GM21576 (cell line): ENCODE results near the gene EDA.

Source experiments
- ATAC-seq: cut with Tn5 transposase; IDR thresholded peaks from one replicate; pipeline ENCODE4 v1.9.1; 2021; ENCODE audit warnings: mild to moderate bottlenecking, moderate library complexity; ENCODE audit not compliant: unreplicated experiment

The EDA gene

GRCh38 chrX:70022616-70023015 is 406.7 kb downstream of the EDA start:
- no peak for ATAC-seq

DNA sequence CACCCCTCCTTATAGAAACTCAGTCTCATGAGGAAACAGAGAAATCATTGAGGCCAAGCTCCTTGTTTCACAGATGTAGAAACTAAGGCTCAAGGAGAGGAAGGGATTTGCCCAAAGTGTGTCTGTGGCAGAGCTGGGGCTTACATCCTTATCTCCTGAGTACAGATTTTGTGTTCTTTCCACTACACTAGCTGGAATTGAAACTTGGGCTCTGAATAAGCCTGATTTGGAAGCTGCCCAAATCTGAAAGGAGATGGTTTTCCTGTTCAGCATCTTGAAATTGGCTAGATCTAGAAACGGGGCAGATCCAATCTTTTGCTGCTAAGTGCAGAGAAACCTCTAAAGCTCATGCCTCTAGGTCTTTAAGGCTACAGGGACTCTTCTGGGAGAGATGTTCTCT is 409.6 kb downstream of the EDA start:
- no peak for ATAC-seq

DNA sequence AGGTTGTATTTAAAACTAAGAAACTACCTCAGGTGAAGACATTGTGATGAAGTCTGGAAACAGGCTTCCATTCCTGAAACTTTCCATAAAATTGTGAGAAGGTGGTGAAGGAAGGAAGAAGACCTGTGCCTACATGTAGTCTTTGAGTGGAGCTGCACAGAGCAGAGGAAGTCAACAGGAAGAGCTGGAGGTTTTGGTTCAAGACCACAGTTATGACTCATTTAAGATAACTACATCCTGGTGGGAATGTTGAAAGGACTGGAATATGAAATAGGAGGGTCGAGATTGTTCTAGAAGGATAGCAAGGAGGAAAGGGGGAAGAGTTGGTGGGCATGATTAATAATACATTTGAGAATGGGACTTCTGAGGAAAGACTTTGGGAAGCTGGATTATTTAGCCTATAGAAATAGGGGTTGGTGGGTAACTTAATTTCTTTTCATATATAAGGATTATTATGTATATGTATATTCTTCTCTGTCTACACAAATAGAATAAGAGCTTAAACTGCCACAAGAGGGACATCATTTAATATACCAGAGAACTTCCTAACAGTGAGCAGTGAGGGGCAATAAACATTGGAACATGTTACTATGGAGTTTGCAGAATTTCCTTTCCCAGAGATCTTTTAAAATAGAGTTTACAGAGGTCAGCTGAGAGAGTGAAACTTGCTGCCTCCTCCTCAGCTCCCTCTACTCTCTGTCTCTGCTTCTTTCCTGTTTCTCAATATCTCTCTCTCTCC is 410.4 kb downstream of the EDA start:
- no peak for ATAC-seq

- ATAC-seq: no peak
Measured at GRCh38 chrX:70026851-70027200, 410.9 kb downstream of the EDA start.

GRCh38 chrX:70029863-70030262 is 413.9 kb downstream of the EDA start:
- ATAC-seq: no peak

- ATAC-seq: peak; percentile 73
Measured at GRCh38 chrX:70030301-70030767, 414.4 kb downstream of the EDA start.

GRCh38 chrX:70032792-70033191 is 416.9 kb downstream of the EDA start:
- no peak for ATAC-seq

DNA sequence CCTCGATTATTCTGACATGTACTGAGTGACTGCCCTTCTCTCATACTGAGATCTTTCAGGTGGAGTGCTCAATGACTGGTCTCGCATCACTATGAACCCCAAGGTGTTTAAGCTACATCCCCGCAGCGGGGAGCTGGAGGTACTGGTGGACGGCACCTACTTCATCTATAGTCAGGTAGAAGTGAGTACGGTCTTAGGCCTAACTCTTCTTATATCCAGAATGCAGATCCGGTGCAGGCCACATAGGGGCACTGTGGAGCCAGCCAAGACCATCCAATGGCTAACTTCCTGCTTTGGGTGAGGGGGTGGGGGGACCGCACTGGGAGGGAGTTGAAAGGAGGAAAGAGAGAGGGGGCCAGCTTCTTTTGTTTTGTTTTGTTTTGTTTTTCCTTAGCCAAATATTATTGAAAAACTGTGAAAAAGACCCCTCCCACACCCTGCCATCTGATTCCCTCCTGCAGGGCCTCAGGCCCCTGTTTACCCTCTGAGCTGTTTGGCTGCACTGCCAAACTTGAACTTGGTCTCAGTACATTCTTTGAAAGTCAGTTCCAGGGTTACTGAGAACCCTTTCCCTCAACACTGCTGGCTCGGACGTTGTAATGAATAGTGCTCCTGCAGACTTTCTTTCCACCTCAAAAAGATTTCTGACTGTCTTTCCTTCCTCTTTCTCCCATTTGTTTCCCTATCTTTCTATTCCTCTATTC is 417.6 kb downstream of the EDA start:
- ATAC-seq: no peak

DNA sequence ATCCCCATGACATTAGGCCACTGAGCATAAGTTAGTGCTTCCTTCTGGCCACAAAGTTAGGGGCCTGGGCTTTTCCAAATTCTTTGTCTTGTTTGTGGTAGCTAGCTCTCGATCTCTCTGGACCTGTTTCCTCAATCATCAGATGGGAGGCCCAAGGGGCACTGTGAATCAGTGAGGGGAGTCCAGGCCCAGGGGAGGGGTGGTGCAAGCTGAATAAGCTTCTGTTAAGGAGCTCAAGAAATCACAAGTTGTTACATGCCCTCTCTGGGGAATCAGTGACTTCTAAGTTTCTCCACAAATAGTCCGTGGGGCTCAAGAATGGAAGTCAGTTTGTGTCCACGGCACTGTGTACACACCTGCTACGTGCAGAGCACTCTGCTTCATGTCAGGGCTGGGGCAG is 418.7 kb downstream of the EDA start:
- no peak for ATAC-seq

DNA sequence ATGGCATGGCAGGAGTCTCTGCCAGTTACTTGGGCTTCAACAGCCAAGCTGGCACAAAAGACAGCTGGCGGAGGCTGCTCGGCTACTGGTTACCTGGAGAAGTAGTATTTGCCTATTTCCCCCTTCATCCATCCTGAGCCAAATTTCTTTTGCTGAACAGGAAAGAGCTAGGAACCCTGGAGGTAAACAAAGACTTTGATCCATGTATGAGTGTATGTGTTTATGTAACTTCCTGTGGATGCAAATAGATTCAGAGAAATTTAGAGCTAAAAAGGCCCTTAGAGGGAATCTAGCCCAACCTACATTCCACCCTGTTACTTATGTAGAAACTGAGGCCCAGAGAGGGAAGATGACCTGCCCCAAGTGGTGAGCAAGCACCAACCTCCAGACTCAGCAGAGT is 422.6 kb downstream of the EDA start:
- ATAC-seq: no peak

GRCh38 chrX:70038951-70039350 is 423.0 kb downstream of the EDA start:
- no peak for ATAC-seq

DNA sequence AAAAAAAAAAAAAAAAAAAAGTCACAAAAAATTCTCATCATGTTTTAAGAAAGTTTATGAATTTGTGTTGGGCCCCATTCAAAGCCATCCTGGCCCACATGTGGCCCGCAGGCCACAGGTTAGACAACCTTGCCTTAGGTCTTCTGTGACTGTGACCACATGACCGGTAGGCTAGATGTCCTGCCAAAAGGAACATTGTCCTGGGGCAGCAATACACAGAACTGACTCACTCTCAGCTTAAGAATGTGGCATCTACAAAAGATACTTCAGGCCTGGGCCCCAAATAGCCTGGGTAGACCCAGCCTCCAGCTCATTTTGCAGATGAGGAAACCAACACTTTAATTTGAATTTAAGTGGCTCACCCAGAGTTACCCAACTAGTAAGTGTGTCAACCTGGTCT is 423.8 kb downstream of the EDA start:
- ATAC-seq: no peak

DNA sequence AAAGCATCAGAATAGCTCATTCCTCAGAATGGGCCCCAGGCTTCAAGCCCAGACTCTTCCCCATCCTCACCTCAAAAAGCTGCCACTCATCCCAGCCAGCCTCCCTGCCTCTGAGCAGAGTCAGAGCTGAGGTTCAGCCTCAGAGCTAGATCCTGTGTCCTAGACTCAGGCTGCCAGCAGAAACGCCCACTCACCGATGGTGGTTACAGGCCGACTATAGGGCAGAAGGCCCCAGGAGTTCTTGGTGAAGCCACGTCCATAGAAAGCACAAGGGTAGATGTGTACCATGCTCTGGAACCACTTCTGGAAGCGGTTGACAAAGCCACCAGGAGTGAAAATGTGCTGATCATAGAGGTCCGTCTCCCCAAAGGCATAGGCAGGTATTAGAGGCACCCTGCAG is 426.1 kb downstream of the EDA start:
- no peak for ATAC-seq

GRCh38 chrX:70042399-70043371 is 426.8 kb downstream of the EDA start:
- ATAC-seq: no peak

DNA sequence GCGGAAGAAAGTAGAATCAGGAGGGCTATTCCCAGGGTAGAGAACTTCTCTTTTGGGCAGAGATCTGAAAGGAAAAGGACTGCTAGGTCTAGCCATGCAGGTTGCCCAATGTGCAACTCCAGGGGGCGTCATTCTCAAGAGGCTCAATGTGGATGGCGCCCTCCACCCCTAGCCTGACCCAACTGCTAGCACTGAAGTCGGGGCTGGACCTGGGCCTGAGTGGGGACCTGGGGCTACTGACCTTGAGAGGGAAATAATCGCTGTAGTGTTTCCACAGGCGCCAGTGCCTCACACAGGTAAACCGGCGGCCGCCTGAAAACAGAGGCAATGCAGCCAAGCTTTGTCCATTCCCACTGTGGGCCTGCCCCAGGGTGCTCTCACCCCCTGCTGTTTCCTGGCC is 427.8 kb downstream of the EDA start:
- no peak for ATAC-seq

DNA sequence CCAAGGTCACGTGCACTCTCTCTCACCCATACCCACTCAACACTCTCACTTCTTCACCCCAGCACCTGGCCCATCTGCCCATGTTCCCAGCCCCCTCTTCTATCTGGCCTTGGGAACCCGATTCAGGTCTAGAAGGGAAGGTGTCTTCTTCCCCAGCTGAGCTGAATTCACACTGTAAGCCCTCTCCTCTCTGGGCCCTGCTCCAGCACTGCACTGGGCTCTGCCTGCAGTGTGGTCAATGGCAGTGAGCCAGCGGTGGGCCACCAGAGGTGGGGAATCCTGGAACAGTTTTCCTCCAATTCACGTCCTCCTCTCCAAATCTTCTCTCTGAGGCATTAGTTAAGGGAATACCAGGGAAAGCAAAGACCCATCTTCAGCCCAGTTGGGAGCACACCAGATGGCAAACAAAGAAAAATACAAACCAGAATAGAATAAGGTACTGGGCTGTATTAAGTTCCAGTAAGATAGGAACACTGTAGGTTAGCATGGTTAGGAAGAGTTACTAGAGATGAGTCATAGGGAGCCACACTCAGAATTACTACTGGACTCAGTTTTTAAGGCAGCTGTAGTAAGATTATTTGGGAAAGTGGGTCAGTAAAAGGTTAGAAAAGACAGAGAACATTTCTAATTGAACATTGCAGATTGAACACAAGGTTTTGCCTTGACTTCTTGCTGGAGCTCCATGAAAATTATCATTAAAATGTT is 428.8 kb downstream of the EDA start:
- ATAC-seq: no peak

GRCh38 chrX:70046978-70047377 is 431.1 kb downstream of the EDA start:
- ATAC-seq: no peak

- ATAC-seq: no peak
Measured at GRCh38 chrX:70049406-70049805, 433.5 kb downstream of the EDA start.

- no peak for ATAC-seq
Measured at GRCh38 chrX:70049925-70050324, 434.0 kb downstream of the EDA start, which contains the start of gene AWAT2. Gene AWAT2, minus strand, starts transcription at chrX:70049938. Its CDS starts 6 bp downstream, at chrX:70049932.

- ATAC-seq: no peak
Measured at GRCh38 chrX:70052895-70053615, 437.1 kb downstream of the EDA start.
